ENCODE data around the gene SPR.

DNA sequence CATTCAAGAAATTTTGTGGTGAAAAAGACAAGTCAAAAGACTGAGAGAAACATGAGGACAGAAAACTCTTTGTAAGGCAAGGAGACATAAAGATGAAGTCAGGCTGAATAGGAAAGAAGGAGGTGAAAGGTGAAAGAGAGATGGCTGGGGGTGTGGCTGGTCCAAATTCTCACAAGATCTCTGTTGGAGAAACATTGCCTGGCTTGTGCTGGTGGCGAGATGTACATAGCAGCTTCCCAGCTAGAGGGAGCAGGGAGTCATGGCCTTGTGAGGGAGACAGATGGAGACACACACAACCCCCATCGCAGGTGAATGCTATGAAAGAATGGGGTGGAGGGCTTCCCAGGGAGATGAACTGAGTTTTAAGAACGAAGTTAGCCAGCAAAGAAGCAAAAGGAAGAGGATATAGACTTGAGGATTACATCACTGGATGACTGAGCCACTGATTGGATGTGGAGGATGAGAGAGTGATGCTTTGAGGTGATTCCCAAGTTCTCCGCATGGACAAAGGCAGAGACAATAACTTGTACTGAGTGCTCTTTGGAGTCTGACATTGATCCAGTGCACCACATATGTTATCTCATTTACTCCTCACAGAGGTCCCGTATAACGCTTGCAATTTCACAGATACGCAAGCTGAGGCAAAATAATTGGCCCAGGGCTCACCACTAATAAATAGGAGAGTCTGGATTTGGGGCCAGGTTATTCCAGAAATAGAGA is 26.4 kb downstream of the SPR start:
- TF ChIP-seq, protein P1, sequence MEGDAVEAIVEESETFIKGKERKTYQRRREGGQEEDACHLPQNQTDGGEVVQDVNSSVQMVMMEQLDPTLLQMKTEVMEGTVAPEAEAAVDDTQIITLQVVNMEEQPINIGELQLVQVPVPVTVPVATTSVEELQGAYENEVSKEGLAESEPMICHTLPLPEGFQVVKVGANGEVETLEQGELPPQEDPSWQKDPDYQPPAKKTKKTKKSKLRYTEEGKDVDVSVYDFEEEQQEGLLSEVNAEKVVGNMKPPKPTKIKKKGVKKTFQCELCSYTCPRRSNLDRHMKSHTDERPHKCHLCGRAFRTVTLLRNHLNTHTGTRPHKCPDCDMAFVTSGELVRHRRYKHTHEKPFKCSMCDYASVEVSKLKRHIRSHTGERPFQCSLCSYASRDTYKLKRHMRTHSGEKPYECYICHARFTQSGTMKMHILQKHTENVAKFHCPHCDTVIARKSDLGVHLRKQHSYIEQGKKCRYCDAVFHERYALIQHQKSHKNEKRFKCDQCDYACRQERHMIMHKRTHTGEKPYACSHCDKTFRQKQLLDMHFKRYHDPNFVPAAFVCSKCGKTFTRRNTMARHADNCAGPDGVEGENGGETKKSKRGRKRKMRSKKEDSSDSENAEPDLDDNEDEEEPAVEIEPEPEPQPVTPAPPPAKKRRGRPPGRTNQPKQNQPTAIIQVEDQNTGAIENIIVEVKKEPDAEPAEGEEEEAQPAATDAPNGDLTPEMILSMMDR (IDR thresholded peaks at IDR 0.05) = no peak
- TF ChIP-seq POLR2A (IDR thresholded peaks at IDR 0.05) = no peak

Measured in heart left ventricle (tissue), 13 donors.